ENCODE measurements around the gene GLDN. TPM values are rescaled to one million over a fixed set of nuclear protein-coding genes. Genes with fewer than 3 reads are reported as not detected.

GLDN gene
- total RNA-seq, 2 experiments from 2014 or later, result not detected

DNA sequence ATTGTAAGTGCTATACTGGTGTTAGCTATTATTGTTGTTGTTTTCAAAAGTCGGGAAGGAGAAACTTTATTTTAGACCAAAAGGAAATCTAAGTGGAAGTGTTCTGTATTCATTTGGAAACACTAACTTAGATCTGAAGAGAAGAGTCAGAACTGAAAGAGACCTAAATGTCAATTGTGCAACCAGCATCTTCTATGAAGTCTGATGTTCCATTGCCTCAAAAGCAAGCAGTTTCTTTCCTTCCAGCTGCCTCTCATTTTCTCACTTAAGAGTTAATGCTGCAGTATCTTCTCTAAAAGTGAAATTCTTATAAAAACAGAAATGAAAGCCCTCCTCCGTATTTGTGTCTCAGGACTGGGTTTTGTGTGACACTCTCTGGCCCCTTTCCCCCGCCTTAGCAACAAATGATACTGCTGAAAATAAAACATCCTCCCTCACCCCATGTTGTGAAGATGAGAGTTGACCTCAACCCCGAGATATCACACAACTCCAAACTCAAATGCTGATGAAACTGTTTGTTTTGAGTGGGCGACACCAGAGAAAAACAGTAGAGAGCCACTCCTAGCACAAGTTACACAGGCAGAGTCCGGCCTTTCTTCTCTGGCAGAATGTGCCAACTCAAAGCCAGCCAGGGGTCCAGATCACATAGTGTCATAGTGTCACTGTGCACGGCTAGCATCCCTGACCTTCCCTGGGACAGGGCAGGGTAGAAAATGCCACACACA is 48.9 kb downstream of the GLDN start:
- Mint-ChIP-seq H3K27me3 (peaks cover 6% of the 10 kb centered on the region), H3K9me3 (ENCODE audit: low read depth) (no peaks in the 10 kb centered on the region), H3K4me3 (no peak overlapping the region), H3K36me3 (no peaks in the 10 kb centered on the region), H3K27ac (no peak overlapping the region), H3K4me1 (peaks cover 2% of the 10 kb centered on the region)
- no peak for DNase-seq
- ATAC-seq, result no peak
- CTCF ChIA-PET, result interaction anchor here (0.9 kb wide), 1 partner anchor 12 kb away, joined by 3 read pairs; no protein-coding TSS in a partner anchor

DNA sequence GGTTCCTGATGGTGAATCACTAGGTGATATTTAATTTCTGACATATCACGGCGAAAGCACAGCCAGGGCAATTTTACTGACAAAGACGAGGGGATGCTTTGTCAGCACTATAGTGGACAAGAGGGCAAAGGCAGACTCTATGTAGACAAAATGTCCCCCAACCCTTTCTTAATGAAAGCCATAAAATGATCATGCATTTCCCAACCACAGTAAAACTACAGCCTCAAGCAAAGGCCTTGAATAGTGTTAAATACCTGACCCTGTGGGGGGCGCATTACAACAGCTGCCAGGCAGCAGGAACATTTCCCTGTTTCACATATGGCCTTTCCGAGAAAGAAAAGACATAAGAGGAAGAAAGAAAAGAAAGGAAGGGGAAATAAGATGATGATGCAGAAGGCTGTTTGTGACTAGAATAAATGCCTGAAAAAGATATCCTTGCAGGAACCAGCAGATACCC is 49.5 kb downstream of the GLDN start:
- DNase-seq, result no peak
- no peaks in the 10 kb centered on the region for H3K36me3 Mint-ChIP-seq

DNA sequence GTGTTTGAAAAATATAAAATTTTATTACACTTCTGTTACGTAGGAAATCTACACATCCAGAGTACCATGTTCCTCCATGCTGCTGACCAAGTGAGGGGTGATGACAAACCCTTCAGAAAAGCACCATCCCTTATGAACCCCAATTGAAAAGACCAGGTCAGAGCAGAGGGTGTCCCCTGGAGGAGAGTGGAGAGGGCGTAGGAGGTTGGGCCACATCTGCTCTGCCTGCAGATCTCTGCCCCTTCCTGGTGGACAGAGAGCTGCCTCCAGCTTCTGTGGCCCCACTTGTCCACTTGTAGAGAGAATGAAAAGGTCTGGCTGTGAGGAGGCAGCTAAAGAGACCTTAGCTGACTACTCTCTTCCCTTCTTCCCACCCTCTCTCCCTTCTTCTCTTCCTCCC is 55.5 kb downstream of the GLDN start:
- CTCF ChIA-PET, result no interaction called here
- ATAC-seq, result no peak
- Mint-ChIP-seq H3K4me1 (no peaks in the 10 kb centered on the region), H3K27ac (no peak overlapping the region), H3K27me3 (peaks cover 20% of the 10 kb centered on the region), H3K9me3 (ENCODE audit: low read depth) (no peaks in the 10 kb centered on the region), H3K36me3 (no peaks in the 10 kb centered on the region), H3K4me3 (no peak overlapping the region)
- DNase-seq, result no peak

More for the DNA sequence above, 49.5 kb downstream of the GLDN start:
- Mint-ChIP-seq H3K4me1 (peaks cover 2% of the 10 kb centered on the region), H3K9me3 (ENCODE audit: low read depth) (no peaks in the 10 kb centered on the region), H3K27me3 (peaks cover 6% of the 10 kb centered on the region), H3K4me3 (no peak overlapping the region), H3K27ac (no peak overlapping the region)
- CTCF ChIA-PET, result no interaction called here
- ATAC-seq, result no peak

DNA sequence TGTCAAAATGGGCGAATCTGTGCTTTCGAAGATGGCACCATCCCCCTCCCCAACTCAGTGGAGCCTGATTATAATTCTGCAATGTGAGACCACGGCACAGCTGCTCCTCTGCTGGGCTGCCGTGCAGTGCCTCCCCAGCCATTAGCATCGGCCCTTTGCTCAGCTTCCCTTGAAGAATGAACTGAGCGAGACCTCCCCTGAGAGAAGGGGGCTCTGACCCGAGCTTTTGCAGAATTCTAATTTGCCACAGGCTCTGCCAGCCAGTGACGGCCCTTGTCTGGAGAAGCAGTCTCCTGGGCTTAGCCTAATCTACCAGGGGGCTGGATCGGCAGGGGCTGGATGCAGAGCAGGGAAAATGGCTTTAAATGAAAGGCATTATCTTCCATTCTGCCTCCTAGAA is 57.2 kb downstream of the GLDN start:
- DNase-seq (no peak), ATAC-seq (no peak)
- no peaks in the 10 kb centered on the region for H3K4me1 Mint-ChIP-seq
- no peak overlapping the region for H3K4me3 Mint-ChIP-seq
- H3K36me3 Mint-ChIP-seq, result no peaks in the 10 kb centered on the region
- H3K27me3 Mint-ChIP-seq, result peaks cover 31% of the 10 kb centered on the region
- H3K9me3 Mint-ChIP-seq (ENCODE audit: low read depth), result no peaks in the 10 kb centered on the region
- CTCF ChIA-PET, result no interaction called here
- H3K27ac Mint-ChIP-seq, result no peak overlapping the region

DNA sequence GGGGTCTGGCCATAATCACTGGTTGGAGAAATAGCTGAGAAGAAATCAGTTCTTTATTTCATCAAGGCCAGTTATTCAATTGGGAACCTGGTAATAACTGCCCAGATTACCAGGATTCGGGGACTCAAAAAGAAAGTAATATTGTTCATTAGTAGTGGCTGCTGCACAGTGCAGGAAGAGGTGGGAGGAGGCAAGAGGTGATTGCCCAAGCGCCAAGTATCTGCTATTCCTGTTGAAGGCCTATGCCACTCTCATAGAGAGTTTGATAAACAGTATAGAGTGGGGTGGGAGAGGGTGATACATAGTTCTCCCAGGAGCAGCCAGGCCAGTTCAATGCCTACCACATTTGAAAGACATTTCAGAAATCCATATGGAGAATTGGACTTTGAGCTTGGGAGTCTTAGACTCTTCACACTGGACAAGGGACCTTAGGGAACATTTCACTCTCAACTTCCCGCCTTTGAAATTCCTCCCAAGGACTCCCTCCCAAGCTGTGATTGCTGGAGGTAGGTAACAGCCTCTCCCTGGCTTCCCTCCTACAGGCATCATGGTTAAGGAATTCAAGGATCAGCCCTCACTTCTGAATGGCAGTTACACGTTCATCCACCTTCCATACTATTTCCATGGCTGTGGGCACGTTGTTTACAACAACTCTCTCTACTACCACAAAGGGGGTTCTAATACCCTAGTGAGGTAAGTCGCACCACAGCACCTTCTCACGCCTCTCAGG is 59.8 kb downstream of the GLDN start:
- Mint-ChIP-seq H3K9me3 (ENCODE audit: low read depth) (no peaks in the 10 kb centered on the region), H3K4me1 (no peaks in the 10 kb centered on the region), H3K36me3 (no peaks in the 10 kb centered on the region), H3K27me3 (peaks cover 47% of the 10 kb centered on the region), H3K4me3 (no peak overlapping the region), H3K27ac (no peak overlapping the region)
- DNase-seq (peak; percentile 29), ATAC-seq (no peak)
- CTCF ChIA-PET, result interaction anchor here (1.3 to 2.2 kb wide), 4 partner anchors 11 to 78 kb away, joined by 3 to 6 read pairs (median 4); no protein-coding TSS in a partner anchor

DNA sequence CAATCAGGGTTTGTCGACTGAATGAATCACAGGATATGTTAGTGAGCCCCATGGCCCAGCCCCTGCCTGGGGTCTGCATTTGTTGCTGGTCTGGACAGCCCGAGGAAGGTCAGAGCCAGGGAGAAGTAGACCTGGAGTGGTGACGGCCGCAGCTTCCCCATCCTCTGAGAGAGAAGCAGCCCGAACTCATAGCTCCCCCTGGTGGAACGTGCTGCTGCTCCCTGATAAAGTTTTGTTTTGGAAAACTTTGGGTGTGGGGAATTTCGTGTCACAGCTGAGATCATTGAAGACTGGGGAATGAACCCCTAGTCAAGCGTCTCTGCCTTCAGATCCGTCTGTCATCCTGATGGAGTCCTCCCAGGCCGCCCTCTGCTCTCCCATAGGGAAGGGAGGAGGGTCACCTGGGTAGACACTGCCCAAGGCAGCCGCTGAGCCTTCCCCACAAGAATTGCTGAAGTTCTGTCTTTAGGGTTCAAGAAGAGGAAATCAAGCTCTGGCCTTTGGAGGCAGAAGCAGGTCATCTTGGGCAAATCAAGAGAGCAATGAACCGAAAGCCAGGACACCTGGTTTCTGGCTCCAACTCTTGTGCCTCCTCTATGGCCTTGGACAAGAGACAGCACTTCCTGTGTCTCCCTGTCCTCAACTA is 60.5 kb downstream of the GLDN start:
- Mint-ChIP-seq H3K27me3 (peaks cover 47% of the 10 kb centered on the region), H3K4me1 (no peaks in the 10 kb centered on the region), H3K4me3 (no peak overlapping the region), H3K9me3 (ENCODE audit: low read depth) (no peaks in the 10 kb centered on the region), H3K36me3 (no peaks in the 10 kb centered on the region), H3K27ac (no peak overlapping the region)
- CTCF ChIA-PET, result interaction anchor here (0.7 to 2.2 kb wide), 6 partner anchors 12 to 239 kb away, joined by 3 to 6 read pairs (median 3); no protein-coding TSS in a partner anchor
- peak; percentile 33 for DNase-seq
- ATAC-seq, result no peak

DNA sequence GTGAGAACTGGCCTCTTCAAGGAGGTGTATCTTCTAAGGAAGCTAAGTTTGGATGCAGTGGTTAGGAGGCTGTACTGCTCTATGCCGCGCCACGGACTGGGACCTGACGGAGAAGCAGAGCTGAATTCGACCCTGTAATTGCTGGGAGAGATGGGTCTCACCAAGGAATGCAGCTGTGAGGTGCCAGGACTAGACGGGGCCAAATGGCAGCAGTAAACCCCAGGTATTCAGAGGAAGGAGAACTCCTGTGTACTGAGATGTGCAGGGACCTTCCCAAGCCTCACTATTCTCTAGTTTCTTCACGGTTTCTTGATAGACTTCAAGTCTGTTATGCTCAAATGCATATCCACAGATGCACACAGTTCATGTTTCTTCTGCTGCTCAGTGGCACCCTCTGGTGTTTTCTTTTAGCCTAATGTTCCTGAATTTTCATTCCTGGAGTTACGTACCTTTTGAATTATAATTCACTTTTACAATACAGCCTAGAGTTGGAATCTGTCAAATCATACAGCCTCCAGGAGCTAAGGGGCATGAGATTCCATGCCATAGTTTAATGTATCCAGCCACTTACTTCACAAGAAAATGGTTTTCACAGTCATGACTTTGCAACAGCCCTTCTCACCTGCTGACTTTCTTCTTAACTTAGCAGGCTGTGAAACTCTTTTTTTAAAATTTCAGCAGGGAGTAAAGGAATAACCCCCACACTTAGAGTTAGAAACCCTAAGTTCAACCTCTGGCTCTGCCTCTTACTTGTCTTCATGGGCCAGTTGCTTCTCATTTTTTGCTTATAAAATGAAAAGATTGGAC is 61.8 kb downstream of the GLDN start:
- no peaks in the 10 kb centered on the region for H3K4me1 Mint-ChIP-seq
- no peak overlapping the region for H3K4me3 Mint-ChIP-seq
- CTCF ChIA-PET, result interaction anchor here (1.0 to 2.2 kb wide), 3 partner anchors 22 to 122 kb away, joined by 3 to 6 read pairs (median 3); no protein-coding TSS in a partner anchor
- no peak overlapping the region for H3K27ac Mint-ChIP-seq
- H3K27me3 Mint-ChIP-seq, result peaks cover 43% of the 10 kb centered on the region
- no peaks in the 10 kb centered on the region for H3K36me3 Mint-ChIP-seq
- DNase-seq (peak; percentile 18), ATAC-seq (no peak)
- no peaks in the 10 kb centered on the region for H3K9me3 Mint-ChIP-seq (ENCODE audit: low read depth)

DNA sequence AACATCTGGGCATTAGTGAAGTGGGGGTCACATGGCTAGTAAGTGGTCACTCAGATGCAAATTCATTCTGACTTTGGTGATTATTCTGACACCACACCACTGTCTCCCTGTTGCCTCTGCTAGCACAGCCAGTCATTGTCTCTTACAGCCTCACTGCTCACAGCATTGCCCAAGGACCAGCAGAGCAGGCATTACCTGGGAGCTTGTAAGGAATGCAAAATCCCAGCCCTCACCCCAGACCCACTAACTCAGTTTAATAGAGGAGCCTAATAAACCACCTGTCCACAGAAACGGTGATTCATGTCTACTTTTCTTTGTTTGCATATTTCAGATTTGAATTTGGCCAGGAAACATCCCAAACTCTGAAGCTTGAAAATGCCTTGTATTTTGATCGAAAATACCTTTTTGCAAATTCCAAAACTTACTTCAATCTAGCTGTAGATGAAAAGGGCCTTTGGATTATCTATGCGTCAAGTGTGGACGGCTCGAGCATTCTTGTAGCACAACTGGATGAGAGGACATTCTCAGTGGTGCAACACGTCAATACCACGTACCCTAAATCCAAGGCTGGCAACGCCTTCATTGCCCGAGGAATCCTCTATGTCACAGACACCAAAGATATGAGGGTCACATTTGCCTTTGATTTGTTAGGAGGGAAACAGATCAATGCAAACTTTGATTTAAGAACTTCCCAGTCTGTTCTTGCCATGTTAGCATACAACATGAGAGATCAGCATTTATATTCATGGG is 62.7 kb downstream of the GLDN start:
- Mint-ChIP-seq H3K27ac (no peak overlapping the region), H3K9me3 (ENCODE audit: low read depth) (no peaks in the 10 kb centered on the region), H3K36me3 (no peaks in the 10 kb centered on the region), H3K27me3 (peaks cover 42% of the 10 kb centered on the region), H3K4me1 (no peaks in the 10 kb centered on the region), H3K4me3 (no peak overlapping the region)
- CTCF ChIA-PET, result interaction anchor here (1.2 kb wide), 1 partner anchor 123 kb away, joined by 3 read pairs; no protein-coding TSS in a partner anchor
- DNase-seq (peak; percentile 23), ATAC-seq (no peak)

DNA sequence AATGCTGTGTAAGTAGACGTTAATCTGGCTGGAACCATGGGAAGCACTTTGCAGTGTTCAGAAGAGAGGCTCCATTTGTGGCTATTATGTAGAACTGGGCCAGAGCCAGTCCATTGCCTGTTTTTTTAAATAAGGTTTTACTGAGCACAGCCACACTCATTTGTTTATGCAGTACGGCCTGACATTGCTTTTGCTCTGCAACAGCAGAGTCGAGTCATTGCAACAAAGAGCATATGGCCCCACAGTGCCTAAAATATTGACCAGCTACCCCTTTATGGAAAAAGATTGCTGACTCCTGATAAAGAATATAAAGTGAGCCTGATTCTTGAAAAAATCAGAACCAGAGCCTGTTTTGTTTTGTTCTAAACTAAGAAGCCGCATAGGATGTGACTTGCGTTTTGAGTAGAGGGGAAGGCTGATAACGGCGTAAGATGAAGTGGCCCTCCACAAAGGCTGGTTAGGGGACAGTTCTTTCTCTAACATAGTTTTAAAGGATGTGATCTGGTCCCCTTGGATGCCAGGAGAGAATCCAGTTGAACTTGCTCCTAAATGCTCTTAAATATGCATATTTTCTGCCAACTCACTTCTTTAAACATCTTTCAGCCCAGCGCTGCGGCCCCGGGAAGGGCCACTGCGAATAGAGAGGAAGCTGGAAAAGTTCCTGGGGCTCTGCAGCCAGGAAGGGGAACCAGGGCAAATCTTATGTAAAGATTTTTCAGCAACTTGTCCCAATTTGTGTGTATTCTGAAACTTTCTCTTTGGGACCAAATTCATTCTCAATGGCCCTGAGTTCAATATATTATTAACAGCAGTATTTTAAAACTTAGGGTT is 64.5 kb downstream of the GLDN start:
- Mint-ChIP-seq H3K27ac (no peak overlapping the region), H3K36me3 (no peaks in the 10 kb centered on the region), H3K27me3 (peaks cover 41% of the 10 kb centered on the region), H3K4me1 (no peaks in the 10 kb centered on the region), H3K4me3 (no peak overlapping the region), H3K9me3 (ENCODE audit: low read depth) (no peaks in the 10 kb centered on the region)
- ATAC-seq (no peak), DNase-seq (peak; percentile 23)
- CTCF ChIA-PET, result interaction anchor here (0.7 kb wide), 1 partner anchor 23 kb away, joined by 4 read pairs; no protein-coding TSS in a partner anchor

DNA sequence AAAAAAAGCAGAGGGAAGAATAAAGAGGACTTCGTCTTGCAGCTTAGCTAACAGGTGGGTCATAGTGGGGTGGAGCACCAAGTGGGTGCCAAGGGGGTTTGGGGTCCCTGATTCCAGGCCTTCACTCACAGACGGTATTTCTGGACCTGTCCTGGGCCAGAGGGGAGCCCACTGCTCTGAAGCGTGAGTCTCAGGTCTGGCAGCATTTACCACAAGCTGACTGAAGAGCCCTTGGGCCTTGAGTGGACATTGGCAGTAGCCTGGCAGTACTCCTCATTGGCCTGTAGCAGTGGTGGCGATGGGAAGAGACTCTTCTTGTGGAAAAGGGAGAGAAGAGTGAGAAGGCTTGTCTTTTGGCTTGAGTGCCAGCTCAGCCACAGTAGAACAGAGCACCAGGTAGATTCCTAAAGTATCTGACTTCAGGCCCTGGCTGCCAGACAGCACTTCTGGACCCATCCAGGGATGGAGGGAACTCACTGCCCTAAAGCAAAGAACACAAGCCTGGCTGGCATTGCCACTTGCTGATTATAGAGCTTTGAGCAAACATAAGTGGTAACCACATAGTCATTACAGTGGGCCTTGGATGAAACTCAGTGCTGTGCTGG is 72.9 kb downstream of the GLDN start:
- no peaks in the 10 kb centered on the region for H3K4me1 Mint-ChIP-seq
- H3K27ac Mint-ChIP-seq, result no peak overlapping the region
- no peaks in the 10 kb centered on the region for H3K36me3 Mint-ChIP-seq
- H3K4me3 Mint-ChIP-seq, result no peak overlapping the region
- CTCF ChIA-PET, result no interaction called here
- no peaks in the 10 kb centered on the region for H3K9me3 Mint-ChIP-seq (ENCODE audit: low read depth)
- H3K27me3 Mint-ChIP-seq, result peaks cover 13% of the 10 kb centered on the region
- ATAC-seq (no peak), DNase-seq (no peak)

DNA sequence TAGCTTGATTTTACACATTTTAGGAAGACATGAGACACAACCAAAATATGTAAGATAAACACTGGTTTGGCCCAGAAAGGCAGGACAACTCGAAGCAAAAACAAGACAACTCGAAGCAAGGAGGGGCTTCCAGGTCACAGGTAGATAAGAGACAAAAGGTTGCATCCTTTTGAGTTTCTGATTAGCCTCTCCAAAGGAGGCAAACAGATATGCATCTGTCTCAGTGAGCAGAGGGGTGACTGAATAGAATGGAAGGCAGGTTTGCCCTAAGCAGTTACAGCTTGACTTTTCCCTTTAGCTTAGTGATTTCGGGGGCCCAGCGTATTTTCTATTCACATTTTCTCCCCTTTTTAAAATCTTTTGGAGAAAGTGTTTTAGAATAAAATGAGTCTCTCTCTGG is 74.7 kb downstream of the GLDN start:
- H3K27me3 Mint-ChIP-seq, result peaks cover 5% of the 10 kb centered on the region
- H3K4me3 Mint-ChIP-seq, result no peak overlapping the region
- no peaks in the 10 kb centered on the region for H3K36me3 Mint-ChIP-seq
- ATAC-seq, result no peak
- no peaks in the 10 kb centered on the region for H3K4me1 Mint-ChIP-seq
- CTCF ChIA-PET, result no interaction called here
- DNase-seq, result no peak
- no peak overlapping the region for H3K27ac Mint-ChIP-seq
- no peaks in the 10 kb centered on the region for H3K9me3 Mint-ChIP-seq (ENCODE audit: low read depth)
